ENCODE results near the gene TSHZ3.

GRCh38 chr19:31392464-31392863, 43.2 kb upstream of the TSHZ3 start:
- no peak for TF ChIP-seq EZH2 (IDR thresholded peaks at IDR 0.05; ENCODE audit: insufficient read depth, poor library complexity, severe bottlenecking)
- no peak for TF ChIP-seq EZH2phosphoT487 (IDR thresholded peaks at IDR 0.05; ENCODE audit: insufficient read depth, low read depth)

Data from GM23248 (cell line).